ENCODE measurements around the gene TAS2R3. TPM values are rescaled to one million over a fixed set of nuclear protein-coding genes. Genes with fewer than 3 reads are reported as not detected.

The TAS2R3 gene
- total and polyA plus RNA-seq, 2 of the 13 experiments (the other 11 are each of a cell fraction or from before 2014, with no cell fraction given) = 0.74 to 1.1 TPM

GRCh38 chr7:141789917-141790316 is 26.0 kb downstream of the TAS2R3 start, which contains the start of gene TAS2R5:
Gene TAS2R5 (plus strand): TSS chr7:141790217. CDS start chr7:141790362, 145 bp downstream.
- no peaks in the 10 kb centered on the region for H3K27me3 ChIP-seq (ENCODE audit: control insufficient read depth in 1 of 2, insufficient read depth in 2 of 2, low read length in 2 of 2)
- H3K4me2 ChIP-seq (ENCODE audit: low read depth, low read length) = no peak within 1 kb of the TSS
- ChIA-PET CTCF (ENCODE audit: low intra/inter-chr PET ratio, low total read pairs) (no interaction called here), POLR2A (no interaction called here)
- H2AFZ ChIP-seq (ENCODE audit: low read length) = no peak within 1 kb of the TSS
- no peaks in the 10 kb centered on the region for H3K4me1 ChIP-seq (ENCODE audit: insufficient read depth, low read length)
- no TSS peak for BruUV-seq (replicated peaks)
- 100% methylated on average over 5 of the region's 5 CpGs for WGBS (ENCODE audit: low lambda C conversion rate)
- H3K9me3 ChIP-seq (ENCODE audit: low read length) = no peaks in the 10 kb centered on the region
- intact Hi-C loops (cut with micrococcal nuclease; ENCODE audit: unreplicated experiment) = no loop called here
- TF ChIP-seq EED (CRISPR knock-in tag; IDR thresholded peaks at IDR 0.05) = no peak
- TF ChIP-seq ZNF614 (CRISPR knock-in tag; IDR thresholded peaks at IDR 0.05; ENCODE audit: borderline replicate concordance) = no peak
- no peak for TF ChIP-seq TOE1 (CRISPR knock-in tag; IDR thresholded peaks at IDR 0.05)
- TF ChIP-seq BCL6 (CRISPR knock-in tag; IDR thresholded peaks at IDR 0.05) = no peak
- TF ChIP-seq ZNF335 (CRISPR knock-in tag; IDR thresholded peaks at IDR 0.05) = no peak
- TF ChIP-seq HINFP (CRISPR knock-in tag; IDR thresholded peaks at IDR 0.05; ENCODE audit: low read depth) = no peak
- TF ChIP-seq ETV5 (CRISPR knock-in tag; IDR thresholded peaks at IDR 0.05; ENCODE audit: borderline replicate concordance) = no peak
- TF ChIP-seq ZNF615 (CRISPR knock-in tag; IDR thresholded peaks at IDR 0.05; ENCODE audit: borderline replicate concordance) = no peak
- no peak for DNase-seq (ENCODE audit: low spot score)
- no peaks in the 10 kb centered on the region for H3K79me2 ChIP-seq (ENCODE audit: insufficient read depth, low read length)
- H3K4me3 ChIP-seq (replicated peaks in 1 of 3; ENCODE audit: insufficient read depth in 1 of 3, low read depth in 2 of 3, low read length in 3 of 3) = no peak within 1 kb of the TSS
- no peak for FAIRE-seq
- no peak for ATAC-seq
- H4K20me1 ChIP-seq (ENCODE audit: insufficient read depth, low read length) = peaks cover 9% of the 10 kb centered on the region; the same call in 1 of the 2 replicates
- no peak within 1 kb of the TSS for H3K27ac ChIP-seq (ENCODE audit: extremely low read length, insufficient read depth, low read length)
- in situ Hi-C loops (cut with HindIII; ENCODE audit: extremely low pct_ligation_motif_present, low pct_unique_long_range_greater_than_20kb) = no loop called here
- no peak within 1 kb of the TSS for H3K9ac ChIP-seq (ENCODE audit: insufficient read depth, low read depth, low read length)
- peaks cover 2 to 23% of the 10 kb centered on the region in 2 experiments; a peak in 4 of 5 replicates for H3K36me3 ChIP-seq (replicated peaks in 1 of 2; ENCODE audit: control insufficient read depth in 1 of 2, insufficient read depth in 2 of 2, low read length in 2 of 2)

GRCh38 chr7:141792526-141792925 is 28.6 kb downstream of the TAS2R3 start:
- in situ Hi-C loops (cut with HindIII; ENCODE audit: extremely low pct_ligation_motif_present, low pct_unique_long_range_greater_than_20kb) = no loop called here
- no peak for ATAC-seq
- Histone ChIP-seq H3K79me2 (ENCODE audit: insufficient read depth, low read length) (no peaks in the 10 kb centered on the region), H4K20me1 (ENCODE audit: insufficient read depth, low read length) (no peaks in the 10 kb centered on the region), H3K4me2 (ENCODE audit: low read depth, low read length) (no peak overlapping the region), H3K27me3 (ENCODE audit: control insufficient read depth in 1 of 2, insufficient read depth in 2 of 2, low read length in 2 of 2) (no peaks in the 10 kb centered on the region), H3K4me3 (replicated peaks in 1 of 3; ENCODE audit: insufficient read depth in 1 of 3, low read depth in 2 of 3, low read length in 3 of 3) (no peak overlapping the region), H3K4me1 (ENCODE audit: insufficient read depth, low read length) (no peaks in the 10 kb centered on the region), H3K9ac (ENCODE audit: insufficient read depth, low read depth, low read length) (no peak overlapping the region), H3K27ac (ENCODE audit: extremely low read length, insufficient read depth, low read length) (no peak overlapping the region), H3K9me3 (ENCODE audit: low read length) (no peaks in the 10 kb centered on the region), H2AFZ (ENCODE audit: low read length) (no peak overlapping the region), H3K36me3 (replicated peaks in 1 of 2; ENCODE audit: control insufficient read depth in 1 of 2, insufficient read depth in 2 of 2, low read length in 2 of 2) (peaks cover 2 to 23% of the 10 kb centered on the region in 2 experiments; a peak in 4 of 5 replicates)
- WGBS (ENCODE audit: low lambda C conversion rate) = 81% methylated on average over 2 of the region's 2 CpGs
- ChIA-PET POLR2A (no interaction called here), CTCF (ENCODE audit: low intra/inter-chr PET ratio, low total read pairs) (no interaction called here)
- intact Hi-C loops (cut with micrococcal nuclease; ENCODE audit: unreplicated experiment) = no loop called here
- TF ChIP-seq ZNF350 (CRISPR knock-in tag; IDR thresholded peaks at IDR 0.05; ENCODE audit: borderline replicate concordance, low read depth) (no peak), HCFC1 (IDR thresholded peaks at IDR 0.05; ENCODE audit: low read depth, low read length) (no peak), ARNTL (CRISPR knock-in tag; IDR thresholded peaks at IDR 0.05) (no peak), ZBTB14 (CRISPR knock-in tag; IDR thresholded peaks at IDR 0.05) (no peak), MBNL3 (CRISPR knock-in tag; conservative IDR thresholded peaks at IDR 0.05) (no peak), HOXA9 (CRISPR knock-in tag; IDR thresholded peaks at IDR 0.05; ENCODE audit: borderline replicate concordance) (no peak), ZSCAN30 (CRISPR knock-in tag; IDR thresholded peaks at IDR 0.05) (no peak), LBX2 (CRISPR knock-in tag; IDR thresholded peaks at IDR 0.05; ENCODE audit: borderline replicate concordance) (no peak), GATA4 (IDR thresholded peaks at IDR 0.05; ENCODE audit: borderline replicate concordance, low read depth) (no peak), ZNF451 (CRISPR knock-in tag; IDR thresholded peaks at IDR 0.05) (no peak)
- BruUV-seq (replicated peaks) = no TSS peak
- FAIRE-seq = no peak
- DNase-seq (ENCODE audit: low spot score) = no peak
